SK-N-SH treated with all-trans-retinoic acid at 6 μM for 48 hours (cell line): ENCODE measurements around the gene DEGS1.

Experiments used
- ATAC-seq: fragments of 200-7000 bp; cut with Tn5 transposase; 3 replicates; pipeline ENCODE4 v1.9.1; 2020; ENCODE audit warnings: mild to moderate bottlenecking, moderate library complexity
- ARNTL ChIP-seq: fragments of 450-650 bp; formaldehyde crosslinking; IDR thresholded peaks from 2 replicates; pipeline ENCODE4 v1.5.0; 2020; ENCODE audit warnings: low read depth, mild to moderate bottlenecking, moderate library complexity, borderline replicate concordance
- BACH2 ChIP-seq: fragments of 250-450 bp; sonication (Bioruptor Pico); IDR thresholded peaks from 2 replicates; pipeline ENCODE4 v1.9.0; 2021; ENCODE audit warnings: mild to moderate bottlenecking, borderline replicate concordance
- CREB5 ChIP-seq: fragments of 250-450 bp; sonication (Bioruptor Pico); IDR thresholded peaks from 2 replicates; pipeline ENCODE4 v1.5.1; 2020; ENCODE audit warnings: low read depth, mild to moderate bottlenecking, moderate library complexity
- CSDC2 ChIP-seq: fragments of 250-450 bp; sonication (Bioruptor Pico); IDR thresholded peaks from 2 replicates; pipeline ENCODE4 v1.5.0; 2020; ENCODE audit warnings: mild to moderate bottlenecking, moderate library complexity
- GLIS3 ChIP-seq: fragments of 250-450 bp; sonication (Bioruptor Pico); IDR thresholded peaks from 2 replicates; pipeline ENCODE4 v1.5.0; 2020; ENCODE audit warnings: mild to moderate bottlenecking, moderate library complexity
- ISL1 ChIP-seq: fragments of 250-450 bp; sonication (Bioruptor Pico); IDR thresholded peaks from 2 replicates; pipeline ENCODE4 v2.1.2; 2022; ENCODE audit warnings: mild to moderate bottlenecking, moderate library complexity
- OSR1 ChIP-seq: fragments of 250-450 bp; sonication (Bioruptor Pico); IDR thresholded peaks from 2 replicates; pipeline ENCODE4 v1.8.0; 2022; ENCODE audit warnings: moderate library complexity, mild to moderate bottlenecking, inconsistent platforms
- PATZ1 ChIP-seq: fragments of 250-450 bp; sonication (Bioruptor Pico); IDR thresholded peaks from 2 replicates; pipeline ENCODE4 v1.8.0; 2020; ENCODE audit warnings: mild to moderate bottlenecking, moderate library complexity, borderline replicate concordance
- POU6F1 ChIP-seq: fragments of 250-450 bp; sonication (Bioruptor Pico); IDR thresholded peaks from 2 replicates; pipeline ENCODE4 v1.8.0; 2021; ENCODE audit warnings: low read depth, mild to moderate bottlenecking, moderate library complexity, borderline replicate concordance
- RARB ChIP-seq: fragments of 250-450 bp; sonication (Bioruptor Pico); IDR thresholded peaks from 2 replicates; pipeline ENCODE4 v1.8.0; 2021; ENCODE audit warnings: mild to moderate bottlenecking, moderate library complexity
- SNAI2 ChIP-seq: fragments of 250-450 bp; sonication (Bioruptor Pico); IDR thresholded peaks from 2 replicates; pipeline ENCODE4 v1.5.0; 2020; ENCODE audit warnings: mild to moderate bottlenecking, moderate library complexity
- TCF4 ChIP-seq: fragments of 250-450 bp; sonication (Bioruptor Pico); IDR thresholded peaks from 2 replicates; pipeline ENCODE4 v1.8.0; 2021; ENCODE audit warnings: mild to moderate bottlenecking, moderate library complexity, borderline replicate concordance
- TSHZ2 ChIP-seq: fragments of 250-450 bp; sonication (Bioruptor Pico); IDR thresholded peaks from 2 replicates; pipeline ENCODE4 v1.5.0; 2020; ENCODE audit warnings: mild to moderate bottlenecking, moderate library complexity
- ZC3H10 ChIP-seq: fragments of 250-450 bp; sonication (Bioruptor Pico); IDR thresholded peaks from 2 replicates; pipeline ENCODE4 v1.5.1; 2021; ENCODE audit warnings: mild to moderate bottlenecking, moderate library complexity
- ZFP3 ChIP-seq: fragments of 250-450 bp; sonication (Bioruptor Pico); IDR thresholded peaks from 2 replicates; pipeline ENCODE4 v1.5.0; 2020; ENCODE audit warnings: mild to moderate bottlenecking, moderate library complexity
- ZFP30 ChIP-seq: fragments of 450-650 bp; formaldehyde crosslinking; IDR thresholded peaks from 2 replicates; pipeline ENCODE4 v1.5.0; 2022; ENCODE audit warnings: mild to moderate bottlenecking, moderate library complexity
- ZNF565 ChIP-seq: fragments of 450-650 bp; formaldehyde crosslinking; conservative IDR thresholded peaks from 2 replicates; pipeline ENCODE4 v1.5.0; 2020; ENCODE audit warnings: low read depth, mild to moderate bottlenecking, moderate library complexity
- ZNF70 ChIP-seq: fragments of 450-650 bp; formaldehyde crosslinking; IDR thresholded peaks from 2 replicates; pipeline ENCODE4 v1.5.0; 2020; ENCODE audit warnings: mild to moderate bottlenecking, moderate library complexity
- ZNF8 ChIP-seq: fragments of 450-650 bp; formaldehyde crosslinking; IDR thresholded peaks from 2 replicates; pipeline ENCODE4 v1.5.0; 2020; ENCODE audit warnings: mild to moderate bottlenecking, moderate library complexity

DEGS1 gene

GRCh38 chr1:224173523-224173922, 9.5 kb upstream of the DEGS1 start:
- TF ChIP-seq ZNF8 (no peak), GLIS3 (CRISPR knock-in tag) (no peak), ZNF565 (CRISPR knock-in tag) (no peak), SNAI2 (CRISPR knock-in tag) (no peak), ZFP3 (CRISPR knock-in tag) (no peak), CREB5 (no peak), TSHZ2 (no peak), ZC3H10 (no peak), ARNTL (CRISPR knock-in tag) (no peak)
- no peak for ATAC-seq

GRCh38 chr1:224175617-224176016, 7.4 kb upstream of the DEGS1 start:
- TF ChIP-seq ZFP30 (CRISPR knock-in tag): no peak
- no peak for TF ChIP-seq SNAI2 (CRISPR knock-in tag)
- no peak for TF ChIP-seq ZNF8
- TF ChIP-seq ZNF70: no peak
- TF ChIP-seq POU6F1: no peak
- no peak for TF ChIP-seq TCF4 (CRISPR knock-in tag)
- no peak for TF ChIP-seq ISL1 (CRISPR knock-in tag)
- TF ChIP-seq OSR1 (CRISPR knock-in tag): no peak
- no peak for TF ChIP-seq ZFP3 (CRISPR knock-in tag)
- no peak for TF ChIP-seq ZC3H10
- no peak for TF ChIP-seq CREB5
- TF ChIP-seq CSDC2 (CRISPR knock-in tag): no peak
- no peak for TF ChIP-seq ZNF565 (CRISPR knock-in tag)
- TF ChIP-seq PATZ1 (CRISPR knock-in tag): no peak
- no peak for TF ChIP-seq RARB (CRISPR knock-in tag)
- no peak for TF ChIP-seq BACH2 (CRISPR knock-in tag)
- peak; percentile 79 for ATAC-seq

GRCh38 chr1:224177356-224177999, 5.6 kb upstream of the DEGS1 start:
- TF ChIP-seq OSR1 (CRISPR knock-in tag): no peak
- ATAC-seq: no peak

- no peak for ATAC-seq
- TF ChIP-seq CSDC2 (CRISPR knock-in tag) (no peak), ZC3H10 (no peak), SNAI2 (CRISPR knock-in tag) (no peak), ZNF70 (no peak), ARNTL (CRISPR knock-in tag) (no peak), CREB5 (no peak), PATZ1 (CRISPR knock-in tag) (no peak)
- TF ChIP-seq, all 23 proteins: peak for 0
These were observed 4.1 kb upstream of the DEGS1 start for GRCh38 chr1:224178894-224179293.
